WTC11 (cell line): Measurements from ENCODE around the gene PKHD1. TPM values are rescaled to one million over a fixed set of nuclear protein-coding genes. Genes with fewer than 3 reads are reported as not detected.

Experiments used
- ATAC-seq: fragments of 200-7000 bp; cut with Tn5 transposase; 2 replicates; pipeline ENCODE4 v1.10.0; 2021; ENCODE audit warnings: mild to moderate bottlenecking, moderate library complexity
- CTCF ChIA-PET: fragments of 300-600 bp; sonication (Branson Sonifier 250); formaldehyde crosslinking; loops from one replicate; lab custom pipeline; 2021; ENCODE audit warnings: antibody characterized with exemption; lab: Charles Lee
- POLR2A ChIA-PET: fragments of 350-600 bp; sonication (Branson Sonifier 250); formaldehyde crosslinking; loops from one replicate; lab custom pipeline; 2021; ENCODE audit warnings: antibody characterized with exemption; lab: Charles Lee
- DNase-seq: peaks from one replicate; pipeline ENCODE4 v3.0.0; 2021; ENCODE audit warnings: low spot score
- H3K27ac Mint-ChIP-seq: 2 replicates; pipeline ENCODE4 v1.8.0; 2021; ENCODE audit warnings: mixed read lengths
- H3K27me3 Mint-ChIP-seq: 2 replicates; pipeline ENCODE4 v1.8.0; 2021; ENCODE audit warnings: low read depth, mild to moderate bottlenecking, moderate library complexity, mixed read lengths
- H3K36me3 Mint-ChIP-seq: 2 replicates; pipeline ENCODE4 v1.8.0; 2021; ENCODE audit warnings: mixed read lengths
- H3K4me1 Mint-ChIP-seq: 2 replicates; pipeline ENCODE4 v1.8.0; 2022; ENCODE audit warnings: mixed read lengths
- H3K4me3 Mint-ChIP-seq: 2 replicates; pipeline ENCODE4 v1.8.0; 2021; ENCODE audit warnings: mild to moderate bottlenecking, moderate library complexity, mixed read lengths
- H3K9me3 Mint-ChIP-seq: 2 replicates; pipeline ENCODE4 v1.8.0; 2021; ENCODE audit warnings: mixed read lengths
- AFF4 ChIP-seq: sonication (generic); formaldehyde crosslinking; IDR thresholded peaks from 2 replicates; pipeline ENCODE4 v1.8.1; 2023; ENCODE audit warnings: mild to moderate bottlenecking, missing genetic modification reagents, borderline replicate concordance
- ATF2 ChIP-seq: sonication (generic); formaldehyde crosslinking; IDR thresholded peaks from 2 replicates; pipeline ENCODE4 v1.8.1; 2022; ENCODE audit warnings: low read depth, missing genetic modification reagents, borderline replicate concordance
- ATF6 ChIP-seq: sonication (generic); formaldehyde crosslinking; IDR thresholded peaks from 2 replicates; pipeline ENCODE4 v1.8.1; 2023; ENCODE audit warnings: mild to moderate bottlenecking, missing genetic modification reagents
- ELF4 ChIP-seq: sonication (generic); formaldehyde crosslinking; IDR thresholded peaks from 2 replicates; pipeline ENCODE4 v1.8.1; 2022; ENCODE audit warnings: low read depth, mild to moderate bottlenecking, moderate library complexity, missing genetic modification reagents
- IRF1 ChIP-seq: sonication (generic); formaldehyde crosslinking; IDR thresholded peaks from 2 replicates; pipeline ENCODE4 v1.8.0; 2023; ENCODE audit warnings: missing genetic modification reagents
- IRF2 ChIP-seq: sonication (generic); formaldehyde crosslinking; IDR thresholded peaks from 2 replicates; pipeline ENCODE4 v1.8.0; 2022; ENCODE audit warnings: low read depth, missing genetic modification reagents, borderline replicate concordance
- MLX ChIP-seq: sonication (generic); formaldehyde crosslinking; IDR thresholded peaks from 2 replicates; pipeline ENCODE4 v1.8.1; 2023; ENCODE audit warnings: mild to moderate bottlenecking, missing genetic modification reagents, moderate library complexity
- MYBL2 ChIP-seq: sonication (generic); formaldehyde crosslinking; IDR thresholded peaks from 2 replicates; pipeline ENCODE4 v1.8.1; 2023; ENCODE audit warnings: mild to moderate bottlenecking, moderate library complexity, missing genetic modification reagents
- NFYB ChIP-seq: sonication (generic); formaldehyde crosslinking; conservative IDR thresholded peaks from 2 replicates; pipeline ENCODE4 v1.8.0; 2022; ENCODE audit warnings: low read depth, missing genetic modification reagents
- NR1H2 ChIP-seq: sonication (generic); formaldehyde crosslinking; IDR thresholded peaks from 2 replicates; pipeline ENCODE4 v1.9.0; 2021; ENCODE audit warnings: mild to moderate bottlenecking, moderate library complexity, missing genetic modification reagents
- RELA ChIP-seq: sonication (generic); formaldehyde crosslinking; IDR thresholded peaks from 2 replicates; pipeline ENCODE4 v1.8.1; 2022; ENCODE audit warnings: missing genetic modification reagents, mild to moderate bottlenecking, borderline replicate concordance
- SMAD3 ChIP-seq: sonication (generic); formaldehyde crosslinking; IDR thresholded peaks from 2 replicates; pipeline ENCODE4 v1.8.0; 2022; ENCODE audit warnings: missing genetic modification reagents, mild to moderate bottlenecking, borderline replicate concordance
- STAT6 ChIP-seq: sonication (generic); formaldehyde crosslinking; conservative IDR thresholded peaks from 2 replicates; pipeline ENCODE4 v1.8.1; 2023; ENCODE audit warnings: mild to moderate bottlenecking, low read depth, missing genetic modification reagents, moderate library complexity
- USF1 ChIP-seq: sonication (generic); formaldehyde crosslinking; IDR thresholded peaks from 2 replicates; pipeline ENCODE4 v1.8.0; 2022; ENCODE audit warnings: mild to moderate bottlenecking, missing genetic modification reagents
- ZBTB21 ChIP-seq: sonication (generic); formaldehyde crosslinking; IDR thresholded peaks from 2 replicates; pipeline ENCODE4 v1.8.1; 2023; ENCODE audit warnings: mild to moderate bottlenecking, missing genetic modification reagents, borderline replicate concordance
- ZNF281 ChIP-seq: sonication (generic); formaldehyde crosslinking; IDR thresholded peaks from 2 replicates; pipeline ENCODE4 v1.8.0; 2023; ENCODE audit warnings: mild to moderate bottlenecking, missing genetic modification reagents
- ZNF423 ChIP-seq: fragments of 250-450 bp; sonication (Bioruptor Pico); IDR thresholded peaks from 2 replicates; pipeline ENCODE4 v2.1.2; 2022; ENCODE audit warnings: mild to moderate bottlenecking, moderate library complexity
- ZNF671 ChIP-seq: fragments of 250-450 bp; sonication (Bioruptor Pico); IDR thresholded peaks from 2 replicates; pipeline ENCODE4 v1.8.0; 2021; ENCODE audit warnings: mild to moderate bottlenecking
- total RNA-seq: library from RNA; stranded (reverse); gene quantifications from 3 replicates; pipeline ENCODE4 v1.2.3, GENCODE V29; 2021

The PKHD1 gene
- total RNA-seq, 1 experiment from 2014 or later = 0.15 TPM

GRCh38 chr6:51719297-51719696 is 368.1 kb downstream of the PKHD1 start:
- no peak for ATAC-seq
- no peak for DNase-seq
- ChIA-PET POLR2A (no interaction called here), CTCF (no interaction called here)
- Mint-ChIP-seq H3K9me3 (no peaks in the 10 kb centered on the region), H3K36me3 (no peaks in the 10 kb centered on the region), H3K4me3 (no peak overlapping the region)
- no peak for TF ChIP-seq STAT6 (CRISPR knock-in tag)
- TF ChIP-seq ELF4 (CRISPR knock-in tag) = no peak
- TF ChIP-seq ZBTB21 = no peak
- TF ChIP-seq AFF4 (CRISPR knock-in tag) = no peak
- TF ChIP-seq, all 79 proteins: peak for 0
- Mint-ChIP-seq H3K27me3 (no peaks in the 10 kb centered on the region), H3K4me1 (no peaks in the 10 kb centered on the region), H3K27ac (no peak overlapping the region)

- Mint-ChIP-seq H3K36me3 (no peaks in the 10 kb centered on the region), H3K4me3 (no peak overlapping the region), H3K9me3 (no peaks in the 10 kb centered on the region), H3K27me3 (no peaks in the 10 kb centered on the region), H3K27ac (no peak overlapping the region), H3K4me1 (no peaks in the 10 kb centered on the region)
- POLR2A ChIA-PET = no interaction called here
- no peak for ATAC-seq
- CTCF ChIA-PET = no interaction called here
- no peak for TF ChIP-seq ZNF281 (CRISPR knock-in tag)
- TF ChIP-seq SMAD3 = no peak
- no peak for TF ChIP-seq ZNF423 (CRISPR knock-in tag)
- TF ChIP-seq MYBL2 (CRISPR knock-in tag) = no peak
- no peak for TF ChIP-seq ATF6
- no peak for TF ChIP-seq NR1H2 (CRISPR knock-in tag)
- no peak for TF ChIP-seq USF1 (CRISPR knock-in tag)
- no peak for TF ChIP-seq RELA (CRISPR knock-in tag)
- TF ChIP-seq IRF2 (CRISPR knock-in tag) = no peak
- no peak for TF ChIP-seq ATF2 (CRISPR knock-in tag)
- TF ChIP-seq MLX = no peak
- TF ChIP-seq NFYB (CRISPR knock-in tag) = no peak
- TF ChIP-seq IRF1 (CRISPR knock-in tag) = no peak
- TF ChIP-seq ZNF671 (CRISPR knock-in tag) = no peak
- DNase-seq = no peak
Observed at GRCh38 chr6:51718533-51718932, 368.9 kb downstream of the PKHD1 start.
